Left lung (tissue), 10 donors: Measurements from ENCODE around the gene PCDHB1. TPM values are rescaled to one million over a fixed set of nuclear protein-coding genes. Genes with fewer than 3 reads are reported as not detected.
"Not testable (repeated sequence)": the region's sequence is repeated elsewhere in the genome, so short reads cannot be mapped to it uniquely, and the experiment has no call there.

Experiments used
- ATAC-seq: fragments of 200-7000 bp; cut with Tn5 transposase; one replicate; pipeline ENCODE4 v1.9.1; 2020; ENCODE audit warnings: moderate library complexity
- DNase-seq, 4 donors: peaks; one replicate each; pipeline ENCODE4 v3.0.0-alpha.2; 2013 to 2020
- H3K27ac ChIP-seq, 2 donors: fragments of 200-600 bp; sonication (generic) in 1 of 2; one replicate each; pipeline versions ENCODE4 v1.5.0 to v1.8.0; 2020 to 2021
- H3K27me3 ChIP-seq, 2 donors: fragments of 200-600 bp; sonication (generic) in 1 of 2; one replicate each; pipeline versions ENCODE4 v1.5.0 to v1.8.0; 2020 to 2021
- H3K36me3 ChIP-seq, 2 donors: fragments of 200-600 bp; sonication (generic) in 1 of 2; one replicate each; pipeline versions ENCODE4 v1.5.0 to v1.8.0; 2020 to 2021
- H3K4me1 ChIP-seq, 2 donors: fragments of 200-600 bp; one replicate each; pipeline ENCODE4 v1.8.0; 2021
- H3K4me3 ChIP-seq, 2 donors: fragments of 200-600 bp; sonication (generic) in 1 of 2; one replicate each; pipeline versions ENCODE4 v1.5.0 to v1.8.0; 2020 to 2021; ENCODE audit warnings: mild to moderate bottlenecking in 1 of 2
- H3K9me3 ChIP-seq, 2 donors: fragments of 200-600 bp; sonication (generic) in 1 of 2; one replicate each; pipeline versions ENCODE4 v1.5.0 to v1.8.0; 2020 to 2021
- intact Hi-C, 2 donors: fragments of 100-400 bp; cut with DNase I; formaldehyde crosslinking; loops; one replicate each; pipeline versions ENCODE4 v1.11.2 to v1.14.2; 2022
- polyA plus RNA-seq, 6 donors: library from polyadenylated mRNA; unstranded; fragments of 120-200 nt; gene quantifications; one replicate each; pipeline ENCODE4 v1.2.1, GENCODE V29; 2013; ENCODE audit not compliant: insufficient read length in 6 of 6
- total RNA-seq, 2 donors: library from RNA; stranded (reverse); fragmentation: NEBNext Ultra II Directional; extraction: Animal tissue kit (Norgen Biotek cat#: 25700); gene quantifications; one replicate each; pipeline ENCODE4 v1.2.1, GENCODE V29; 2021
- TF ChIP-seq, protein P1 (sequence below), 2 donors: fragments of 200-600 bp; sonication (generic) in 1 of 2; IDR thresholded peaks; one replicate each; pipeline versions ENCODE4 v1.5.0 to v1.8.0; 2021; ENCODE audit warnings: antibody characterized with exemption in 2 of 2
- donor health status: DM: no; HTN: yes; CAD: no.
- donor health status: DM: no; HTN: no; CAD: no.

Gene PCDHB1
- total and polyA plus RNA-seq, 8 donors: 0.06 to 0.14 (median 0.10) TPM

DNA sequence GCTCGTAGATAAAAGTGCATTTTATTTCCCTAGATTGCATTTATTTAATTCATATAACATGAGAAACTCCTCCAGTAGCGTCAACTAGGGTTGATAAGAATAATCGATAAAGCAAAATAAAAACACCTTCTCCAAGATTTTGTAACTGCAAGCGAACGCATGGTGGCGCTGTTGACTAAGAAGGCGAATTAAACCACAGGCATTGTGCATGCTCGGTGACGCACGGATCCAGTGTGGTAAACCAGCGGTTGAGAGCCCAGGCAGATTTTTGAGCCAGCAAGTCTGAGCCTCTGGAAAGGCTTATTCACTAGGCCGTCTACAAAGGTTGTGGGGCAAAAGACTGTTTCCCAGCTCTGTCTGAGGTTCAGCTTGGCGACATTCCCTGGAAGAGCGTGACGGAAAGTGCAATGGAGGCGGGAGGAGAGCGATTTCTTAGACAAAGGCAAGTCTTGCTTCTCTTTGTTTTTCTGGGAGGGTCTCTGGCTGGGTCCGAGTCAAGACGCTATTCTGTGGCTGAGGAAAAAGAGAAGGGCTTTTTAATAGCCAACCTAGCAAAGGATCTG, 49.1 kb downstream of the PCDHB1 start, which contains the start of gene PCDHB3:
Gene PCDHB3, plus strand, starts transcription at position 231 of the 563 bp plus-strand sequence. Its CDS starts 177 bp downstream, at position 408.
- ATAC-seq (peak; percentile 41), DNase-seq (peak in 1 of 4 donors; percentile 31)

DNA sequence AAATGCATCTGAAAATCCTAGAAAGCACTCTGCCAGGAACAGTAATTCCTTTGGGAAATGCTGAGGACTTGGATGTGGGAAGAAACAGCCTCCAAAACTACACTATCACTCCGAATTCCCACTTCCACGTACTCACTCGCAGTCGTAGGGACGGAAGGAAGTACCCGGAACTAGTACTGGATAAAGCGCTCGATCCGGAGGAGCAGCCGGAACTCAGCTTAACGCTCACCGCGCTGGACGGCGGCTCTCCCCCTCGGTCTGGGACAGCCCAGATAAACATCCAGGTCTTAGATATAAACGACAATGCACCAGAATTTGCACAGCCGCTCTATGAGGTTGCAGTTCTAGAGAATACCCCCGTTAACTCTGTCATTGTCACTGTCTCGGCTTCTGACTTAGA, 49.9 kb downstream of the PCDHB1 start:
- no peaks in the 10 kb centered on the region for H3K4me1 ChIP-seq
- H3K36me3 ChIP-seq: no peaks in the 10 kb centered on the region
- intact Hi-C loops: no loop called here
- DNase-seq: no peak
- H3K9me3 ChIP-seq: peaks cover 0 to 41% of the 10 kb centered on the region in 2 donors
- H3K4me3 ChIP-seq: peak overlapping the region in 1 of 2 donors; percentile 8
- TF ChIP-seq, protein P1, sequence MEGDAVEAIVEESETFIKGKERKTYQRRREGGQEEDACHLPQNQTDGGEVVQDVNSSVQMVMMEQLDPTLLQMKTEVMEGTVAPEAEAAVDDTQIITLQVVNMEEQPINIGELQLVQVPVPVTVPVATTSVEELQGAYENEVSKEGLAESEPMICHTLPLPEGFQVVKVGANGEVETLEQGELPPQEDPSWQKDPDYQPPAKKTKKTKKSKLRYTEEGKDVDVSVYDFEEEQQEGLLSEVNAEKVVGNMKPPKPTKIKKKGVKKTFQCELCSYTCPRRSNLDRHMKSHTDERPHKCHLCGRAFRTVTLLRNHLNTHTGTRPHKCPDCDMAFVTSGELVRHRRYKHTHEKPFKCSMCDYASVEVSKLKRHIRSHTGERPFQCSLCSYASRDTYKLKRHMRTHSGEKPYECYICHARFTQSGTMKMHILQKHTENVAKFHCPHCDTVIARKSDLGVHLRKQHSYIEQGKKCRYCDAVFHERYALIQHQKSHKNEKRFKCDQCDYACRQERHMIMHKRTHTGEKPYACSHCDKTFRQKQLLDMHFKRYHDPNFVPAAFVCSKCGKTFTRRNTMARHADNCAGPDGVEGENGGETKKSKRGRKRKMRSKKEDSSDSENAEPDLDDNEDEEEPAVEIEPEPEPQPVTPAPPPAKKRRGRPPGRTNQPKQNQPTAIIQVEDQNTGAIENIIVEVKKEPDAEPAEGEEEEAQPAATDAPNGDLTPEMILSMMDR (IDR thresholded peaks at IDR 0.05): no peak
- H3K27me3 ChIP-seq: peaks cover 0 to 40% of the 10 kb centered on the region in 2 donors
- ATAC-seq: no peak
- no peak overlapping the region for H3K27ac ChIP-seq

More for the DNA sequence above, 49.1 kb downstream of the PCDHB1 start, which contains the start of gene PCDHB3:
- H3K27ac ChIP-seq: no peak within 1 kb of the TSS
- peaks cover 0 to 45% of the 10 kb centered on the region in 2 donors for H3K27me3 ChIP-seq
- no peaks in the 10 kb centered on the region for H3K4me1 ChIP-seq
- intact Hi-C loops: no loop called here
- TF ChIP-seq, protein P1 (IDR thresholded peaks at IDR 0.05): no peak
- peaks cover 0 to 47% of the 10 kb centered on the region in 2 donors for H3K9me3 ChIP-seq
- peak within 1 kb of the TSS in 1 of 2 donors; percentile 8 for H3K4me3 ChIP-seq
- no peaks in the 10 kb centered on the region for H3K36me3 ChIP-seq

DNA sequence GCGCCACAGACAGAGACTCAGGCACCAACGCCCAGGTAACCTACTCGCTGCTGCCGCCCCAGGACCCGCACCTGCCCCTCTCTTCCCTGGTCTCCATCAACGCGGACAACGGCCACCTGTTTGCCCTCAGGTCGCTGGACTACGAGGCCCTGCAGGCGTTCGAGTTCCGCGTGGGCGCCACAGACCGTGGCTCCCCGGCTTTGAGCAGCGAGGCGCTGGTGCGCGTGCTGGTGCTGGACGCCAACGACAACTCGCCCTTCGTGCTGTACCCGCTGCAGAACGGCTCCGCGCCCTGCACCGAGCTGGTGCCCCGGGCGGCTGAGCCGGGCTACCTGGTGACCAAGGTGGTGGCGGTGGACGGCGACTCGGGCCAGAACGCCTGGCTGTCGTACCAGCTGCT, 50.9 kb downstream of the PCDHB1 start:
- H3K4me3 ChIP-seq, H3K36me3 ChIP-seq, H3K27ac ChIP-seq, ATAC-seq, intact Hi-C loops, H3K4me1 ChIP-seq: not testable (repeated sequence)
- Histone ChIP-seq H3K27me3 (peaks cover 0 to 37% of the 10 kb centered on the region in 2 donors), H3K9me3 (peaks cover 0 to 38% of the 10 kb centered on the region in 2 donors)
- peak in 1 of 4 donors; percentile 31 for DNase-seq

DNA sequence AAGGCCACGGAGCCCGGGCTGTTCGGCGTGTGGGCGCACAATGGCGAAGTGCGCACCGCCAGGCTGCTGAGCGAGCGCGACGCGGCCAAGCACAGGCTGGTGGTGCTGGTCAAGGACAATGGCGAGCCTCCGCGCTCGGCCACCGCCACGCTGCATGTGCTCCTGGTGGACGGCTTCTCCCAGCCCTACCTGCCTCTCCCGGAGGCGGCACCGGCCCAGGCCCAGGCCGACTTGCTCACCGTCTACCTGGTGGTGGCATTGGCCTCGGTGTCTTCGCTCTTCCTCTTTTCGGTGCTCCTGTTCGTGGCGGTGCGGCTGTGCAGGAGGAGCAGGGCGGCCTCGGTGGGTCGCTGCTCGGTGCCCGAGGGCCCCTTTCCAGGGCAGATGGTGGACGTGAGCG, 51.3 kb downstream of the PCDHB1 start:
- H3K27ac ChIP-seq, H3K4me3 ChIP-seq, intact Hi-C loops, H3K4me1 ChIP-seq, ATAC-seq, H3K36me3 ChIP-seq: not testable (repeated sequence)
- Histone ChIP-seq H3K9me3 (peaks cover 0 to 38% of the 10 kb centered on the region in 2 donors), H3K27me3 (peaks cover 0 to 33% of the 10 kb centered on the region in 2 donors)
- DNase-seq: peak in 1 of 4 donors; percentile 73

DNA sequence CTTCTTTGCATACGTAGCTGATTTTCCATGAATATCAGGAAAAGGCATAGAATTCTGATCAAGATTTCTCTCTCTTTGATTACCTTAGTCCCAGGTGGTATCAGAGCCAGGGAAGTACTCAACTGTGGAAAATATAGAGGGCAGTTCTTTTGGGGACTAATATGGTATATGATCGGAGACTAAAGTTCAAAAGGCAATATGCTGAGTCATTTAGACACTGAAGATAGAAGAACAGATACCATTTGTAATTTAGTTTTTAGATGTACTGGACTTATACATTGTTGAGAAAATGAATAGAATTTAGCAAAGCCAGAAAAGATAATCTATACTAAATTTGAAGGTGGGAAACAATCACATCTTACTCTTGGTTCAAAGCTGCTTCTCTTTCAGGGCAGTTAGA, 54.2 kb downstream of the PCDHB1 start:
- ATAC-seq: no peak
- TF ChIP-seq, protein P1 (IDR thresholded peaks at IDR 0.05): no peak
- intact Hi-C loops: no loop called here

More for the DNA sequence above, 54.2 kb downstream of the PCDHB1 start:
- no peak overlapping the region for H3K27ac ChIP-seq
- H3K27me3 ChIP-seq: peaks cover 0 to 17% of the 10 kb centered on the region in 2 donors
- no peaks in the 10 kb centered on the region for H3K4me1 ChIP-seq
- H3K36me3 ChIP-seq: no peaks in the 10 kb centered on the region
- H3K4me3 ChIP-seq: no peak overlapping the region
- peaks cover 0 to 54% of the 10 kb centered on the region in 2 donors for H3K9me3 ChIP-seq
- DNase-seq: no peak

Other genes starting within 250 kb of the PCDHB1 start
- under 1 TPM; 0.65 to 0.79 TPM for gene PCDHA4, start 244.3 kb upstream of the PCDHB1 start, total RNA-seq
- gene PCDHA4, start 244.3 kb upstream of the PCDHB1 start, polyA plus RNA-seq: under 1 TPM; 0.20 to 0.70 (median 0.46) TPM
- under 1 TPM; 0.37 to 0.64 TPM for gene PCDHA5, start 229.8 kb upstream of the PCDHB1 start, total RNA-seq
- gene PCDHA5, start 229.8 kb upstream of the PCDHB1 start, polyA plus RNA-seq: under 1 TPM; 0.06 to 0.17 (median 0.08) TPM
- gene PCDHA6, start 223.4 kb upstream of the PCDHB1 start, total RNA-seq: 1 to 10 TPM in 1 of 2 donors, under 1 TPM in 1; 0.76 to 1.8 TPM
- gene PCDHA6, start 223.4 kb upstream of the PCDHB1 start, polyA plus RNA-seq: under 1 TPM; 0.34 to 0.90 (median 0.46) TPM
- gene PCDHA7, start 217.1 kb upstream of the PCDHB1 start, total RNA-seq: under 1 TPM; 0.52 to 0.87 TPM
- under 1 TPM; 0.10 to 0.66 (median 0.49) TPM for gene PCDHA7, start 217.1 kb upstream of the PCDHB1 start, polyA plus RNA-seq
- gene PCDHA8, start 210.2 kb upstream of the PCDHB1 start, total RNA-seq: under 1 TPM in 1 of 2 donors, not detected in 1; 0.21 TPM
- gene PCDHA8, start 210.2 kb upstream of the PCDHB1 start, polyA plus RNA-seq: under 1 TPM; 0.05 to 0.16 (median 0.12) TPM
- under 1 TPM in 1 of 2 donors, not detected in 1; 0.20 TPM for gene PCDHA9, start 203.0 kb upstream of the PCDHB1 start, total RNA-seq
- under 1 TPM; 0.03 to 0.11 (median 0.06) TPM for gene PCDHA9, start 203.0 kb upstream of the PCDHB1 start, polyA plus RNA-seq
- 1 to 10 TPM in 1 of 2 donors, under 1 TPM in 1; 0.47 to 1.7 TPM for gene PCDHA10, start 195.5 kb upstream of the PCDHB1 start, total RNA-seq
- gene PCDHA10, start 195.5 kb upstream of the PCDHB1 start, polyA plus RNA-seq: under 1 TPM; 0.14 to 0.65 (median 0.39) TPM
- gene PCDHA11, start 182.4 kb upstream of the PCDHB1 start, total RNA-seq: 1 to 10 TPM; 1.4 to 1.5 TPM
- gene PCDHA11, start 182.4 kb upstream of the PCDHB1 start, polyA plus RNA-seq: under 1 TPM; 0.15 to 0.53 (median 0.27) TPM
- 1 to 10 TPM; 3.6 to 7.4 TPM for gene PCDHA12, start 176.1 kb upstream of the PCDHB1 start, total RNA-seq
- under 1 TPM in 5 of 6 donors, not detected in 1; 0.03 to 0.09 (median 0.06) TPM for gene PCDHA12, start 176.1 kb upstream of the PCDHB1 start, polyA plus RNA-seq
- gene PCDHA13, start 169.2 kb upstream of the PCDHB1 start, total RNA-seq: 1 to 10 TPM; 1.5 to 1.7 TPM
- gene PCDHA13, start 169.2 kb upstream of the PCDHB1 start, polyA plus RNA-seq: under 1 TPM; 0.09 to 0.38 (median 0.26) TPM
- gene PCDHAC1, start 125.1 kb upstream of the PCDHB1 start, total RNA-seq: 1 to 10 TPM; 6.7 to 8.3 TPM
- gene PCDHAC1, start 125.1 kb upstream of the PCDHB1 start, polyA plus RNA-seq: under 1 TPM; 0.26 to 0.53 (median 0.32) TPM
- 10 to 100 TPM in 1 of 2 donors, 1 to 10 TPM in 1; 9.9 to 12.6 TPM for gene PCDHAC2, start 84.9 kb upstream of the PCDHB1 start, total RNA-seq
- gene PCDHAC2, start 84.9 kb upstream of the PCDHB1 start, polyA plus RNA-seq: 1 to 10 TPM; 2.8 to 4.5 (median 3.1) TPM
- gene PCDHB2, start 43.2 kb downstream of the PCDHB1 start, total RNA-seq: 1 to 10 TPM; 3.6 to 6.6 TPM
- gene PCDHB2, start 43.2 kb downstream of the PCDHB1 start, polyA plus RNA-seq: 10 to 100 TPM in 1 of 6 donors, 1 to 10 TPM in 5; 5.9 to 12.5 (median 8.9) TPM
- 1 to 10 TPM; 2.0 to 3.9 TPM for gene PCDHB3, start 49.1 kb downstream of the PCDHB1 start, total RNA-seq
- 1 to 10 TPM; 2.2 to 4.1 (median 3.2) TPM for gene PCDHB3, start 49.1 kb downstream of the PCDHB1 start, polyA plus RNA-seq
- 1 to 10 TPM; 1.9 to 4.3 TPM for gene PCDHB4, start 70.4 kb downstream of the PCDHB1 start, total RNA-seq
- gene PCDHB4, start 70.4 kb downstream of the PCDHB1 start, polyA plus RNA-seq: 1 to 10 TPM; 2.0 to 3.5 (median 2.5) TPM
- gene PCDHB5, start 83.8 kb downstream of the PCDHB1 start, total RNA-seq: 1 to 10 TPM; 2.5 to 7.5 TPM
- gene PCDHB5, start 83.8 kb downstream of the PCDHB1 start, polyA plus RNA-seq: 10 to 100 TPM in 5 of 6 donors, 1 to 10 TPM in 1; 8.0 to 13.9 (median 11.3) TPM
- gene PCDHB6, start 98.7 kb downstream of the PCDHB1 start, total RNA-seq: 1 to 10 TPM in 1 of 2 donors, under 1 TPM in 1; 0.73 to 1.0 TPM
- 1 to 10 TPM; 2.6 to 3.3 (median 2.8) TPM for gene PCDHB6, start 98.7 kb downstream of the PCDHB1 start, polyA plus RNA-seq
- 1 to 10 TPM; 2.4 to 3.8 TPM for gene PCDHB7, start 121.3 kb downstream of the PCDHB1 start, total RNA-seq
- 1 to 10 TPM; 3.9 to 5.8 (median 4.8) TPM for gene PCDHB7, start 121.3 kb downstream of the PCDHB1 start, polyA plus RNA-seq
- gene PCDHB8, start 126.4 kb downstream of the PCDHB1 start, total RNA-seq: 1 to 10 TPM; 1.1 to 2.7 TPM
- 1 to 10 TPM in 5 of 6 donors, under 1 TPM in 1; 0.72 to 3.7 (median 2.5) TPM for gene PCDHB8, start 126.4 kb downstream of the PCDHB1 start, polyA plus RNA-seq
- 1 to 10 TPM; 1.8 to 3.1 TPM for gene PCDHB16, start 131.0 kb downstream of the PCDHB1 start, total RNA-seq
- 1 to 10 TPM; 4.0 to 8.2 (median 6.9) TPM for gene PCDHB16, start 131.0 kb downstream of the PCDHB1 start, polyA plus RNA-seq
- 1 to 10 TPM; 1.3 to 1.6 TPM for gene PCDHB9, start 135.8 kb downstream of the PCDHB1 start, total RNA-seq
- 1 to 10 TPM; 3.3 to 5.1 (median 4.4) TPM for gene PCDHB9, start 135.8 kb downstream of the PCDHB1 start, polyA plus RNA-seq
- 1 to 10 TPM; 1.5 to 2.0 TPM for gene PCDHB10, start 141.0 kb downstream of the PCDHB1 start, total RNA-seq
- gene PCDHB10, start 141.0 kb downstream of the PCDHB1 start, polyA plus RNA-seq: 1 to 10 TPM; 5.8 to 6.9 (median 6.2) TPM
- 1 to 10 TPM; 2.6 to 3.4 TPM for gene PCDHB11, start 148.3 kb downstream of the PCDHB1 start, total RNA-seq
- 1 to 10 TPM; 2.4 to 3.8 (median 3.5) TPM for gene PCDHB11, start 148.3 kb downstream of the PCDHB1 start, polyA plus RNA-seq
- 1 to 10 TPM; 2.3 to 2.6 TPM for gene PCDHB12, start 157.3 kb downstream of the PCDHB1 start, total RNA-seq
- 1 to 10 TPM; 4.6 to 7.6 (median 6.2) TPM for gene PCDHB12, start 157.3 kb downstream of the PCDHB1 start, polyA plus RNA-seq
- gene PCDHB13, start 162.5 kb downstream of the PCDHB1 start, total RNA-seq: 1 to 10 TPM; 1.8 to 2.1 TPM
- gene PCDHB13, start 162.5 kb downstream of the PCDHB1 start, polyA plus RNA-seq: 1 to 10 TPM; 5.0 to 6.9 (median 5.9) TPM
- 1 to 10 TPM; 2.6 to 3.0 TPM for gene PCDHB14, start 172.0 kb downstream of the PCDHB1 start, total RNA-seq
- gene PCDHB14, start 172.0 kb downstream of the PCDHB1 start, polyA plus RNA-seq: 10 to 100 TPM in 3 of 6 donors, 1 to 10 TPM in 3; 8.4 to 11.1 (median 10.1) TPM
- gene PCDHB15, start 194.0 kb downstream of the PCDHB1 start, total RNA-seq: 1 to 10 TPM; 2.8 to 5.0 TPM
- 10 to 100 TPM in 3 of 6 donors, 1 to 10 TPM in 3; 8.7 to 14.4 (median 11.1) TPM for gene PCDHB15, start 194.0 kb downstream of the PCDHB1 start, polyA plus RNA-seq